HEK293T (cell line): ENCODE data around the gene HIVEP3.

ENCODE experiments used
- CTCF ChIA-PET: fragments of 350-600 bp; formaldehyde crosslinking; extraction: SDS; loops from one replicate; lab custom pipeline; 2021; ENCODE audit warnings: antibody characterized with exemption, inconsistent platforms; lab: Yijun Ruan, JAX
- POLR2A ChIA-PET: fragments of 350-600 bp; formaldehyde crosslinking; extraction: SDS; loops from one replicate; lab custom pipeline; 2020; ENCODE audit warnings: antibody characterized with exemption, inconsistent platforms; lab: Yijun Ruan, JAX
- DNase-seq: peaks from one replicate; pipeline ENCODE4 v3.0.0; 2012; ENCODE audit warnings: mixed read lengths; ENCODE audit errors: extremely low spot score
- ARNT ChIP-seq: fragments of 450-650 bp; IDR thresholded peaks from 2 replicates; pipeline ENCODE4 v1.6.1; 2017; ENCODE audit warnings: mild to moderate bottlenecking
- BHLHE40 ChIP-seq: fragments of 450-650 bp; IDR thresholded peaks from 2 replicates; pipeline ENCODE4 v1.6.1; 2016; ENCODE audit warnings: mild to moderate bottlenecking, moderate library complexity, borderline replicate concordance
- CTBP1 ChIP-seq: fragments of 450-650 bp; IDR thresholded peaks from 2 replicates; pipeline ENCODE4 v1.6.1; 2016; ENCODE audit warnings: borderline replicate concordance
- ELF4 ChIP-seq: fragments of 450-650 bp; IDR thresholded peaks from 2 replicates; pipeline ENCODE4 v1.6.1; 2017; ENCODE audit warnings: antibody characterized with exemption
- FOXA1 ChIP-seq: fragments of 450-650 bp; IDR thresholded peaks from 2 replicates; pipeline ENCODE4 v1.6.1; 2016; ENCODE audit warnings: mild to moderate bottlenecking
- FOXK2 ChIP-seq: fragments of 450-650 bp; IDR thresholded peaks from 2 replicates; pipeline ENCODE4 v1.6.1; 2016; ENCODE audit warnings: mild to moderate bottlenecking
- FOXM1 ChIP-seq: fragments of 450-650 bp; IDR thresholded peaks from 2 replicates; pipeline ENCODE4 v1.6.1; 2017; ENCODE audit warnings: mild to moderate bottlenecking, borderline replicate concordance
- HDGF ChIP-seq: fragments of 450-650 bp; IDR thresholded peaks from 2 replicates; pipeline ENCODE4 v1.6.1; 2017; ENCODE audit warnings: antibody characterized with exemption, borderline replicate concordance
- L3MBTL2 ChIP-seq: fragments of 450-650 bp; conservative IDR thresholded peaks from 2 replicates; pipeline ENCODE4 v1.6.1; 2016; ENCODE audit warnings: mild to moderate bottlenecking
- LEF1 ChIP-seq: fragments of 450-650 bp; IDR thresholded peaks from 2 replicates; pipeline ENCODE4 v1.6.1; 2017; ENCODE audit warnings: mild to moderate bottlenecking, borderline replicate concordance
- NFRKB ChIP-seq: fragments of 450-650 bp; IDR thresholded peaks from 2 replicates; pipeline ENCODE4 v1.6.1; 2016; ENCODE audit warnings: mild to moderate bottlenecking, moderate library complexity
- SP1 ChIP-seq: fragments of 450-650 bp; IDR thresholded peaks from 2 replicates; pipeline ENCODE4 v1.6.1; 2017
- SUZ12 ChIP-seq: fragments of 450-650 bp; IDR thresholded peaks from 2 replicates; pipeline ENCODE4 v1.6.1; 2016; ENCODE audit warnings: mild to moderate bottlenecking
- TARDBP ChIP-seq: fragments of 450-650 bp; IDR thresholded peaks from 2 replicates; pipeline ENCODE4 v1.6.1; 2016
- ZNF384 ChIP-seq: fragments of 450-650 bp; IDR thresholded peaks from 2 replicates; pipeline ENCODE4 v1.6.1; 2016
- TF ChIP-seq, protein P1 (sequence below): fragments of 450-650 bp; IDR thresholded peaks from 2 replicates; pipeline ENCODE4 v1.6.1; 2016

Gene HIVEP3

GRCh38 chr1:41479000-41479807 lies 439.5 kb downstream of the HIVEP3 start:
- POLR2A ChIA-PET = no interaction called here
- CTCF ChIA-PET = no interaction called here
- DNase-seq = no peak
- TF ChIP-seq SP1 (no peak), FOXM1 (no peak), TARDBP (no peak), LEF1 (no peak), L3MBTL2 (no peak), ZNF384 (no peak), SUZ12 (no peak), ARNT (no peak), BHLHE40 (no peak), FOXK2 (no peak), NFRKB (no peak), FOXA1 (no peak), HDGF (no peak)
- TF ChIP-seq, protein P1, sequence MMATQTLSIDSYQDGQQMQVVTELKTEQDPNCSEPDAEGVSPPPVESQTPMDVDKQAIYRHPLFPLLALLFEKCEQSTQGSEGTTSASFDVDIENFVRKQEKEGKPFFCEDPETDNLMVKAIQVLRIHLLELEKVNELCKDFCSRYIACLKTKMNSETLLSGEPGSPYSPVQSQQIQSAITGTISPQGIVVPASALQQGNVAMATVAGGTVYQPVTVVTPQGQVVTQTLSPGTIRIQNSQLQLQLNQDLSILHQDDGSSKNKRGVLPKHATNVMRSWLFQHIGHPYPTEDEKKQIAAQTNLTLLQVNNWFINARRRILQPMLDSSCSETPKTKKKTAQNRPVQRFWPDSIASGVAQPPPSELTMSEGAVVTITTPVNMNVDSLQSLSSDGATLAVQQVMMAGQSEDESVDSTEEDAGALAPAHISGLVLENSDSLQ = no peak

GRCh38 chr1:41478118-41478748 lies 440.5 kb downstream of the HIVEP3 start:
- ChIA-PET POLR2A (no interaction called here), CTCF (no interaction called here)
- TF ChIP-seq ZNF384 (no peak), CTBP1 (no peak)
- DNase-seq = no peak

DNA sequence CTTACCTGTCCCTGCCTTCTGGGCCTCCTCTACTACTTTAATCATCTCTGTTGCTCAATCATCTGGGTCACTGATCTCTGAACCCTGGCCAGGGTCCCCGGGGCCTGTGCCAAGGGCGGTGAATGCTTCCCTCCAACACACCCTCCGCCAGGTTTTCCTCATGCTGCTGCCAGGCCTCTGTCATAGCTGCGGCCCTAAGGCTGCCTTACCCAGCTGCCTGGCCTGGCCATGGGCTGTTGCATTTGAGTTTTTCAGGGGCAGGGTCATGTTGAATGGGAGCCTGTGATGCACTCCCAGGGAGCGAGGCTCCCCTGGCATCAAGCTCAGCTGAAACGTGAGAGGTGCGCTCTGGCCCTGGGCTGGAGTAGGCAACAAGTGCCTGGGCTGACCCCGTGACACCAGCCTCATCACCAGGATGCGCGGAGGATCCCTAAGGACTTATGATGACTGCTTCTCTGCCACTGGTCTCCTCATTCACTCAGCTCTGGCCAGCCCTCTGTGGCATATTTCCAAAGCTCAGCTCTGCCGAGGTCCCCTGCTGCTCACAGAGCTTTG lies 441.8 kb downstream of the HIVEP3 start:
- no peak for TF ChIP-seq CTBP1
- no peak for TF ChIP-seq BHLHE40
- ChIA-PET CTCF (interaction anchor here (0.9 to 1.3 kb wide), 2 partner anchors 13 to 16 kb away, joined by 3 to 5 read pairs; no protein-coding TSS in a partner anchor), POLR2A (no interaction called here)
- DNase-seq = no peak

GRCh38 chr1:41475859-41476567 lies 442.7 kb downstream of the HIVEP3 start:
- no peak for DNase-seq
- ChIA-PET CTCF (interaction anchor here (0.9 to 1.3 kb wide), 4 partner anchors 12 to 40 kb away, joined by 3 to 5 read pairs (median 3); no protein-coding TSS in a partner anchor), POLR2A (interaction anchor here (1.4 kb wide), 1 partner anchor 20 kb away, joined by 3 read pairs; no protein-coding TSS in a partner anchor)
- no peak for TF ChIP-seq TARDBP
- TF ChIP-seq ARNT = no peak
- TF ChIP-seq FOXM1 = no peak
- no peak for TF ChIP-seq BHLHE40
- TF ChIP-seq LEF1 = no peak
- TF ChIP-seq ZNF384 = no peak
- TF ChIP-seq FOXA1 = no peak
- TF ChIP-seq NFRKB = no peak
- TF ChIP-seq, protein P1 = no peak
- no peak for TF ChIP-seq SUZ12
- TF ChIP-seq FOXK2 = no peak
- no peak for TF ChIP-seq ELF4
- TF ChIP-seq SP1 = no peak
- TF ChIP-seq CTBP1 = no peak
- TF ChIP-seq L3MBTL2 = no peak
- TF ChIP-seq HDGF = no peak

DNA sequence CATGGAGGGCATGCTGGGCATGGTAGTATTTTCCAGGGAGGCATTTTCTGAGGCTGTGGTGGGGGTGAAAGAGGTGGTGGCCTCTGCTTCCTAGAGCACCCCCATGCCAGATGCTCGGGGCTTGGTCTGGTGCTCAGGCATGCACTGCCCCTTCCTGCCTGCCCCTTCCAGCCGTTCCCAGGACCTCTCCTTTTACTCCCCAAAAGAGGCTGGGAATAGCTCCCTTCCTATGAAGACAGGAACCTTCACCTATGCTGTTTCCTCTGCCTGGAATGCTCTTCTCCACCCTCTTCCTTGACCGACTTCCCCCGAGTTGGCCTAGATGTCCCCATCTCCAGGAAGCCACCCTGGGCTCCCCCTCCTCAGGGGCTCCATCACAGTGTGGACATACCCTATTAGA lies 443.4 kb downstream of the HIVEP3 start:
- ChIA-PET POLR2A (interaction anchor here (1.4 kb wide), 1 partner anchor 21 kb away, joined by 3 read pairs; no protein-coding TSS in a partner anchor), CTCF (interaction anchor here (0.9 to 1.3 kb wide), 3 partner anchors 11 to 40 kb away, joined by 3 to 5 read pairs (median 3); no protein-coding TSS in a partner anchor)
- TF ChIP-seq FOXM1 = no peak
- DNase-seq = no peak

- no peak for DNase-seq
- TF ChIP-seq NFRKB (no peak), FOXK2 (no peak)
- ChIA-PET POLR2A (interaction anchor here (1.4 kb wide), 1 partner anchor 21 kb away, joined by 3 read pairs; no protein-coding TSS in a partner anchor), CTCF (interaction anchor here (1.1 kb wide), 1 partner anchor 16 kb away, joined by 3 read pairs; no protein-coding TSS in a partner anchor)
Observed at GRCh38 chr1:41474490-41475271, 444.0 kb downstream of the HIVEP3 start.
